ENCODE data around the gene TLDC2. TPM values are rescaled to one million over a fixed set of nuclear protein-coding genes. Genes with fewer than 3 reads are reported as not detected.
"Not testable (repeated sequence)": the region's sequence is repeated elsewhere in the genome, so short reads cannot be mapped to it uniquely, and the experiment has no call there.

The TLDC2 gene
- total RNA-seq, 1 donor from 2014 or later: not detected

GRCh38 chr20:36925234-36925633, 49.3 kb downstream of the TLDC2 start:
- Mint-ChIP-seq H3K36me3 (ENCODE audit: low read depth) (peaks cover 23% of the 10 kb centered on the region), H3K27me3 (no peaks in the 10 kb centered on the region), H3K9me3 (no peaks in the 10 kb centered on the region), H3K27ac (no peak overlapping the region), H3K4me3 (no peak overlapping the region), H3K4me1 (peaks cover 7% of the 10 kb centered on the region)
- intact Hi-C loops (cut with micrococcal nuclease): no loop called here
- CTCF ChIA-PET: no interaction called here
- DNase-seq: no peak
- no peak for TF ChIP-seq CTCF (IDR thresholded peaks at IDR 0.05)
- no peak for ATAC-seq (ENCODE audit: low read depth)
- POLR2A ChIA-PET: no interaction called here

GRCh38 chr20:36926653-36927200, 50.8 kb downstream of the TLDC2 start:
- intact Hi-C loops (cut with micrococcal nuclease): no loop called here
- POLR2A ChIA-PET: no interaction called here
- no peak overlapping the region for H3K27ac Mint-ChIP-seq

GRCh38 chr20:36927704-36928103, 51.8 kb downstream of the TLDC2 start:
- Mint-ChIP-seq H3K27me3 (no peaks in the 10 kb centered on the region), H3K36me3 (ENCODE audit: low read depth) (peaks cover 41% of the 10 kb centered on the region)
- CTCF ChIA-PET: no interaction called here

More at GRCh38 chr20:36926653-36927200, 50.8 kb downstream of the TLDC2 start:
- H3K4me1 Mint-ChIP-seq: peaks cover 7% of the 10 kb centered on the region
- H3K36me3 Mint-ChIP-seq (ENCODE audit: low read depth): peaks cover 33% of the 10 kb centered on the region
- no peak for TF ChIP-seq CTCF (IDR thresholded peaks at IDR 0.05)
- ATAC-seq (ENCODE audit: low read depth) (no peak), DNase-seq (no peak)
- no peak overlapping the region for H3K4me3 Mint-ChIP-seq
- CTCF ChIA-PET: no interaction called here
- no peaks in the 10 kb centered on the region for H3K9me3 Mint-ChIP-seq
- H3K27me3 Mint-ChIP-seq: no peaks in the 10 kb centered on the region

GRCh38 chr20:36929290-36929689, 53.4 kb downstream of the TLDC2 start:
- no peaks in the 10 kb centered on the region for H3K27me3 Mint-ChIP-seq
- DNase-seq: no peak
- H3K4me3 Mint-ChIP-seq: no peak overlapping the region
- intact Hi-C loops (cut with micrococcal nuclease): no loop called here
- peaks cover 49% of the 10 kb centered on the region for H3K36me3 Mint-ChIP-seq (ENCODE audit: low read depth)
- no peak for TF ChIP-seq CTCF (IDR thresholded peaks at IDR 0.05)
- peaks cover 7% of the 10 kb centered on the region for H3K4me1 Mint-ChIP-seq
- H3K9me3 Mint-ChIP-seq: no peaks in the 10 kb centered on the region
- no peak for ATAC-seq (ENCODE audit: low read depth)
- ChIA-PET CTCF (no interaction called here), POLR2A (no interaction called here)
- H3K27ac Mint-ChIP-seq: no peak overlapping the region

More at GRCh38 chr20:36927704-36928103, 51.8 kb downstream of the TLDC2 start:
- H3K27ac Mint-ChIP-seq: no peak overlapping the region
- DNase-seq (no peak), ATAC-seq (ENCODE audit: low read depth) (no peak)
- no peak for TF ChIP-seq CTCF (IDR thresholded peaks at IDR 0.05)
- POLR2A ChIA-PET: no interaction called here
- H3K4me1 Mint-ChIP-seq: peaks cover 7% of the 10 kb centered on the region
- H3K4me3 Mint-ChIP-seq: no peak overlapping the region
- intact Hi-C loops (cut with micrococcal nuclease): no loop called here
- H3K9me3 Mint-ChIP-seq: no peaks in the 10 kb centered on the region

GRCh38 chr20:36929691-36930090, 53.8 kb downstream of the TLDC2 start:
- H3K4me3 Mint-ChIP-seq: no peak overlapping the region
- POLR2A ChIA-PET: no interaction called here
- no peak for TF ChIP-seq CTCF (IDR thresholded peaks at IDR 0.05)
- ATAC-seq (ENCODE audit: low read depth) (no peak), DNase-seq (no peak)
- H3K36me3 Mint-ChIP-seq (ENCODE audit: low read depth): peaks cover 49% of the 10 kb centered on the region
- H3K27me3 Mint-ChIP-seq: no peaks in the 10 kb centered on the region
- CTCF ChIA-PET: no interaction called here
- no peaks in the 10 kb centered on the region for H3K9me3 Mint-ChIP-seq
- intact Hi-C loops (cut with micrococcal nuclease): no loop called here
- H3K4me1 Mint-ChIP-seq: peaks cover 7% of the 10 kb centered on the region
- H3K27ac Mint-ChIP-seq: no peak overlapping the region

GRCh38 chr20:36932067-36932466, 56.1 kb downstream of the TLDC2 start:
- DNase-seq; CTCF ChIA-PET; POLR2A ChIA-PET; intact Hi-C loops (cut with micrococcal nuclease); H3K27me3 Mint-ChIP-seq; H3K9me3 Mint-ChIP-seq; ATAC-seq (ENCODE audit: low read depth); H3K4me1 Mint-ChIP-seq; H3K4me3 Mint-ChIP-seq; H3K27ac Mint-ChIP-seq: not testable (repeated sequence)
- peaks cover 43% of the 10 kb centered on the region for H3K36me3 Mint-ChIP-seq (ENCODE audit: low read depth)

All from activated B cell treated with CpG ODN at 0.5 μM for 24 hours (primary cell).